SU-DHL-6 (cell line): Measurements from ENCODE around the gene INPP5A.

Source experiments
- EZH2phosphoT487 ChIP-seq: fragments of 200-600 bp; sonication (generic), shearing (Covaris generic); conservative IDR thresholded peaks from 2 replicates; pipeline ENCODE4 v1.6.1; 2018; ENCODE audit warnings: mild to moderate bottlenecking, antibody characterized with exemption, low read length, moderate library complexity, mixed read lengths
- TF ChIP-seq, protein P1 (sequence below): fragments of 200-600 bp; sonication (generic); IDR thresholded peaks from one replicate; pipeline ENCODE4 v1.5.1; 2017; ENCODE audit warnings: antibody characterized with exemption, mild to moderate bottlenecking, low read length, moderate library complexity; ENCODE audit not compliant: insufficient read depth, poor library complexity, severe bottlenecking

DNA sequence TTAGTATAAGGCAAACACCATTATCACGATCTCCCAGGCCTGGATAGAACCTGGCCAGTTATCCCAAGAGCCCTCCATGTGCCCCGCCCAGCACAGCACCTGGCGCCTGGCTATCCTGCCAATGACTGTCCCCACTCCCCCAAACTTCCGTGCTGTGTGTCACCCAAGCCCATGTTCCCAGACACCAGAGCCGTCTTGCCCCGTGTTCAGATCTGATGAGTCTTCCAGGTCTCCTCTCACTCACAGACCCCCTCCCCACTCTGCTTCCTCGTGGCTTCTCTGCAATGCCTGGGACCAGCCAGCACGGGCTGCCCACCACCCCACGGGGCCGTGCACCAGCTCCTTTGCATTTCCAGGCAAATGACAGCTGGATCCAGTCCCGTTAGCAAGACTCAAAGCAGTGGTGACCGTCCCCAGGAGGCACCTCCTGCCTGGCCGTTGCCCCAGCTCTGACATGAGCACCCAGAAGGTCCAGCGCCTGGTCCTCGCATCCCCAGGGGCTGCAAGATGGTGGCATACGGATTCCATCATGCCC lies 43.8 kb upstream of the INPP5A start:
- TF ChIP-seq, protein P1, sequence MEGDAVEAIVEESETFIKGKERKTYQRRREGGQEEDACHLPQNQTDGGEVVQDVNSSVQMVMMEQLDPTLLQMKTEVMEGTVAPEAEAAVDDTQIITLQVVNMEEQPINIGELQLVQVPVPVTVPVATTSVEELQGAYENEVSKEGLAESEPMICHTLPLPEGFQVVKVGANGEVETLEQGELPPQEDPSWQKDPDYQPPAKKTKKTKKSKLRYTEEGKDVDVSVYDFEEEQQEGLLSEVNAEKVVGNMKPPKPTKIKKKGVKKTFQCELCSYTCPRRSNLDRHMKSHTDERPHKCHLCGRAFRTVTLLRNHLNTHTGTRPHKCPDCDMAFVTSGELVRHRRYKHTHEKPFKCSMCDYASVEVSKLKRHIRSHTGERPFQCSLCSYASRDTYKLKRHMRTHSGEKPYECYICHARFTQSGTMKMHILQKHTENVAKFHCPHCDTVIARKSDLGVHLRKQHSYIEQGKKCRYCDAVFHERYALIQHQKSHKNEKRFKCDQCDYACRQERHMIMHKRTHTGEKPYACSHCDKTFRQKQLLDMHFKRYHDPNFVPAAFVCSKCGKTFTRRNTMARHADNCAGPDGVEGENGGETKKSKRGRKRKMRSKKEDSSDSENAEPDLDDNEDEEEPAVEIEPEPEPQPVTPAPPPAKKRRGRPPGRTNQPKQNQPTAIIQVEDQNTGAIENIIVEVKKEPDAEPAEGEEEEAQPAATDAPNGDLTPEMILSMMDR: no peak
- TF ChIP-seq EZH2phosphoT487: no peak
